Suprapubic skin (tissue), 4 donors: Measurements from ENCODE around the gene WAPL. TPM values are rescaled to one million over a fixed set of nuclear protein-coding genes. Genes with fewer than 3 reads are reported as not detected.

Source experiments
- DNase-seq, 2 donors: peaks; one replicate each; pipeline ENCODE4 v3.0.0-alpha.2; 2019; ENCODE audit warnings: low spot score in 2 of 2
- H3K27ac ChIP-seq: fragments of 200-600 bp; sonication (generic); one replicate; pipeline ENCODE4 v1.5.1; 2019
- H3K27me3 ChIP-seq: fragments of 200-600 bp; sonication (generic); one replicate; pipeline ENCODE4 v1.5.1; 2019
- H3K36me3 ChIP-seq: fragments of 200-600 bp; sonication (generic); one replicate; pipeline ENCODE4 v1.5.1; 2019
- H3K4me1 ChIP-seq: fragments of 200-600 bp; sonication (generic); one replicate; pipeline ENCODE4 v1.5.1; 2019
- H3K4me3 ChIP-seq: fragments of 200-600 bp; sonication (generic); one replicate; pipeline ENCODE4 v1.5.1; 2019; ENCODE audit warnings: mild to moderate bottlenecking
- H3K9me3 ChIP-seq: fragments of 200-600 bp; sonication (generic); one replicate; pipeline ENCODE4 v1.5.1; 2019
- CTCF ChIP-seq, 2 donors: fragments of 200-600 bp in 1 of 2; fragments of 450-650 bp in 1 of 2; sonication (generic) in 1 of 2; IDR thresholded peaks; one replicate each; pipeline ENCODE4 v1.5.1; 2016 to 2019; ENCODE audit warnings: antibody characterized with exemption in 2 of 2, mild to moderate bottlenecking in 1 of 2, moderate library complexity in 1 of 2
- EP300 ChIP-seq: sonication (generic); formaldehyde crosslinking; IDR thresholded peaks from one replicate; pipeline ENCODE4 v1.6.1; 2017; ENCODE audit warnings: antibody characterized with exemption
- POLR2A ChIP-seq, 2 donors: fragments of 450-650 bp; IDR thresholded peaks; one replicate each; pipeline ENCODE4 v1.6.1; 2017; ENCODE audit warnings: antibody characterized with exemption in 2 of 2, mild to moderate bottlenecking in 2 of 2, moderate library complexity in 2 of 2
- POLR2AphosphoS5 ChIP-seq, 3 donors: sonication (generic); formaldehyde crosslinking; IDR thresholded peaks; one replicate each; pipeline ENCODE4 v1.6.1; 2017; ENCODE audit warnings: antibody characterized with exemption in 3 of 3
- WGBS: methylation state at CpG from one replicate; pipeline ENCODE4 v1.1.5; 2018; 5-methylcytosine and 5-hydroxymethylcytosine counted together
- total RNA-seq, 4 donors: library from RNA; depleted of rRNA; stranded (reverse); fragments of >200 nt; gene quantifications; one replicate each; pipeline ENCODE4 v1.1.0, GENCODE V29; 2016

WAPL gene
- total RNA-seq, 4 donors from 2014 or later: 35.4 to 52.0 (median 43.6) TPM

GRCh38 chr10:86556532-86556931 is 34.9 kb upstream of the WAPL start:
- DNase-seq: no peak
- peak overlapping the region; percentile 51 for H3K27ac ChIP-seq
- H3K4me3 ChIP-seq: no peak overlapping the region
- 44% methylated on average over 3 of the region's 3 CpGs for WGBS
- H3K4me1 ChIP-seq: peaks cover 16% of the 10 kb centered on the region
- no peaks in the 10 kb centered on the region for H3K36me3 ChIP-seq
- H3K27me3 ChIP-seq: no peaks in the 10 kb centered on the region
- H3K9me3 ChIP-seq: no peaks in the 10 kb centered on the region
- TF ChIP-seq CTCF (IDR thresholded peaks at IDR 0.05): no peak
- no peak for TF ChIP-seq EP300
- no peak for TF ChIP-seq POLR2A (IDR thresholded peaks at IDR 0.05)
- no peak for TF ChIP-seq POLR2AphosphoS5 (IDR thresholded peaks at IDR 0.05)

GRCh38 chr10:86553639-86554038 is 32.0 kb upstream of the WAPL start:
- no peak overlapping the region for H3K4me3 ChIP-seq
- H3K9me3 ChIP-seq: no peaks in the 10 kb centered on the region
- TF ChIP-seq CTCF (IDR thresholded peaks at IDR 0.05): no peak
- no peak for TF ChIP-seq POLR2AphosphoS5 (IDR thresholded peaks at IDR 0.05)
- no peak for TF ChIP-seq EP300
- TF ChIP-seq POLR2A (IDR thresholded peaks at IDR 0.05): no peak
- no peaks in the 10 kb centered on the region for H3K36me3 ChIP-seq
- H3K4me1 ChIP-seq: peaks cover 16% of the 10 kb centered on the region
- H3K27ac ChIP-seq: no peak overlapping the region
- no peaks in the 10 kb centered on the region for H3K27me3 ChIP-seq
- WGBS: 80% methylated on average over 4 of the region's 4 CpGs
- no peak for DNase-seq

GRCh38 chr10:86553213-86553612 is 31.6 kb upstream of the WAPL start:
- DNase-seq: no peak
- no peak overlapping the region for H3K4me3 ChIP-seq
- H3K27ac ChIP-seq: no peak overlapping the region
- peaks cover 16% of the 10 kb centered on the region for H3K4me1 ChIP-seq
- H3K9me3 ChIP-seq: no peaks in the 10 kb centered on the region
- H3K36me3 ChIP-seq: no peaks in the 10 kb centered on the region
- no peak for TF ChIP-seq EP300
- no peak for TF ChIP-seq POLR2A (IDR thresholded peaks at IDR 0.05)
- no peak for TF ChIP-seq CTCF (IDR thresholded peaks at IDR 0.05)
- no peak for TF ChIP-seq POLR2AphosphoS5 (IDR thresholded peaks at IDR 0.05)
- no peaks in the 10 kb centered on the region for H3K27me3 ChIP-seq
- WGBS: 66% methylated on average over 5 of the region's 5 CpGs

GRCh38 chr10:86547296-86547695 is 25.7 kb upstream of the WAPL start:
- no peak for DNase-seq
- Histone ChIP-seq H3K36me3 (no peaks in the 10 kb centered on the region), H3K27ac (no peak overlapping the region), H3K9me3 (no peaks in the 10 kb centered on the region), H3K4me1 (no peaks in the 10 kb centered on the region), H3K27me3 (no peaks in the 10 kb centered on the region), H3K4me3 (no peak overlapping the region)
- WGBS: 69% methylated on average over 2 of the region's 2 CpGs
- TF ChIP-seq POLR2A (IDR thresholded peaks at IDR 0.05): no peak
- TF ChIP-seq CTCF (IDR thresholded peaks at IDR 0.05): no peak
- no peak for TF ChIP-seq EP300
- TF ChIP-seq POLR2AphosphoS5 (IDR thresholded peaks at IDR 0.05): no peak

GRCh38 chr10:86545101-86545500 is 23.5 kb upstream of the WAPL start:
- no peak overlapping the region for H3K4me3 ChIP-seq
- WGBS: 49% methylated on average over 4 of the region's 4 CpGs
- H3K36me3 ChIP-seq: no peaks in the 10 kb centered on the region
- no peaks in the 10 kb centered on the region for H3K4me1 ChIP-seq
- H3K9me3 ChIP-seq: no peaks in the 10 kb centered on the region
- TF ChIP-seq CTCF (IDR thresholded peaks at IDR 0.05) (no peak), EP300 (no peak), POLR2A (IDR thresholded peaks at IDR 0.05) (no peak), POLR2AphosphoS5 (IDR thresholded peaks at IDR 0.05) (no peak)
- no peaks in the 10 kb centered on the region for H3K27me3 ChIP-seq
- no peak overlapping the region for H3K27ac ChIP-seq
- DNase-seq: no peak
